Loucy (cell line): ENCODE results near the gene SPIRE2.

Experiments used
- H2AFZ ChIP-seq: fragments of 200-600 bp; sonication (generic); 2 replicates; pipeline ENCODE4 v1.6.0; 2016; ENCODE audit warnings: antibody characterized with exemption, mild to moderate bottlenecking, low read length, moderate library complexity
- H3F3A ChIP-seq: fragments of 200-600 bp; 2 replicates; pipeline ENCODE4 v1.6.0; 2016; ENCODE audit warnings: antibody characterized with exemption, low read depth, mild to moderate bottlenecking
- H3K27me3 ChIP-seq: fragments of 200-600 bp; sonication (generic); 2 replicates; pipeline ENCODE4 v1.6.1; 2014; ENCODE audit warnings: low read length, mild to moderate bottlenecking; ENCODE audit not compliant: insufficient read depth, poor library complexity, severe bottlenecking
- H3K36me3 ChIP-seq: fragments of 200-600 bp; sonication (generic); 2 replicates; pipeline ENCODE4 v1.6.1; 2016; ENCODE audit warnings: low read length; ENCODE audit not compliant: insufficient read depth
- H3K4me1 ChIP-seq: fragments of 200-600 bp; sonication (generic); 2 replicates; pipeline ENCODE4 v1.5.1; 2014; ENCODE audit warnings: low read length, mild to moderate bottlenecking; ENCODE audit not compliant: insufficient read depth, poor library complexity, severe bottlenecking
- H3K4me2 ChIP-seq: fragments of 200-600 bp; sonication (generic); 2 replicates; pipeline ENCODE4 v1.6.0; 2014; ENCODE audit warnings: antibody characterized with exemption, low read length, low read depth, mild to moderate bottlenecking; ENCODE audit not compliant: poor library complexity, severe bottlenecking
- H3K4me3 ChIP-seq: fragments of 200-600 bp; sonication (generic); 2 replicates; pipeline ENCODE4 v1.5.1; 2014; ENCODE audit warnings: low read length, mild to moderate bottlenecking, mixed read lengths; ENCODE audit not compliant: poor library complexity, severe bottlenecking
- H3K79me2 ChIP-seq: fragments of 200-600 bp; sonication (generic); 2 replicates; pipeline ENCODE4 v1.6.1; 2014; ENCODE audit warnings: low read length; ENCODE audit not compliant: insufficient read depth
- H3K9ac ChIP-seq: fragments of 200-600 bp; sonication (generic); 2 replicates; pipeline ENCODE4 v1.6.0; 2014; ENCODE audit warnings: mild to moderate bottlenecking, low read depth, low read length, moderate library complexity; ENCODE audit not compliant: poor library complexity, severe bottlenecking
- H3K9me2 ChIP-seq: fragments of 200-600 bp; sonication (generic); replicated peaks from 2 replicates; pipeline ENCODE4 v1.6.1; 2016; ENCODE audit warnings: low read depth, low read length, mixed read lengths
- H3K9me3 ChIP-seq: fragments of 200-600 bp; sonication (generic); 2 replicates; pipeline ENCODE4 v1.6.1; 2014; ENCODE audit warnings: mild to moderate bottlenecking, antibody characterized with exemption, low read length, low read depth; ENCODE audit not compliant: insufficient read depth
- H4K20me1 ChIP-seq: fragments of 200-600 bp; sonication (generic); 2 replicates; pipeline ENCODE4 v1.6.0; 2014; ENCODE audit warnings: antibody characterized with exemption, low read length, mild to moderate bottlenecking; ENCODE audit not compliant: insufficient read depth, poor library complexity, severe bottlenecking
- EZH2phosphoT487 ChIP-seq: fragments of 200-600 bp; IDR thresholded peaks from 2 replicates; pipeline ENCODE4 v1.6.1; 2018; ENCODE audit warnings: antibody characterized with exemption, mild to moderate bottlenecking, moderate library complexity, borderline replicate concordance
- TF ChIP-seq, protein P1 (sequence below): fragments of 200-600 bp; sonication (generic); conservative IDR thresholded peaks from 2 replicates; pipeline ENCODE4 v1.5.1; 2014; ENCODE audit warnings: mild to moderate bottlenecking, antibody characterized with exemption, low read length

Gene SPIRE2

DNA sequence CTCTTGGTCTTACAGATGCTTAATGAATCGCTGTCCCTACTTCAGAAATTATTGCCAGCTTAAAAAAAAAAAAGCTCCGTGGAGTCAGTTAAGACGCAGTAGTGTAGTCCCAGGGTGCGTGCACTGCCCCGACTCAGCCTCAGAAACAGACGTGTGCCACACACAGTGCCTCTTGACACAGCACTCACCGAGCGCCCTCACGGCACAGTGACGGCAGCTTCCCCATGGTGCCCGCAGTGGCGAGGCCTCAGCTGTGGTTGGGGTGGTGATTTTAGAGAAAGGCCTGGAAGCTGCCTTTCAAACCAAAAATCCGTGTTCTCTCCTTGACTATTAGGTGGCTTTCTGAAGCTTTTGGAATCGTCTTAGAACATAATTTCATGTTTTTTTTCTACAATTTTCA lies 59.0 kb downstream of the SPIRE2 start:
- Histone ChIP-seq H2AFZ (no peak overlapping the region), H4K20me1 (no peaks in the 10 kb centered on the region), H3K4me1 (no peaks in the 10 kb centered on the region), H3K79me2 (no peaks in the 10 kb centered on the region), H3K4me3 (no peak overlapping the region), H3F3A (no peaks in the 10 kb centered on the region), H3K9me2 (no peaks in the 10 kb centered on the region), H3K4me2 (no peak overlapping the region), H3K36me3 (peaks cover 29% of the 10 kb centered on the region; the same call in 1 of the 2 replicates), H3K27me3 (no peaks in the 10 kb centered on the region), H3K9me3 (no peaks in the 10 kb centered on the region), H3K9ac (no peak overlapping the region)
- TF ChIP-seq, protein P1, sequence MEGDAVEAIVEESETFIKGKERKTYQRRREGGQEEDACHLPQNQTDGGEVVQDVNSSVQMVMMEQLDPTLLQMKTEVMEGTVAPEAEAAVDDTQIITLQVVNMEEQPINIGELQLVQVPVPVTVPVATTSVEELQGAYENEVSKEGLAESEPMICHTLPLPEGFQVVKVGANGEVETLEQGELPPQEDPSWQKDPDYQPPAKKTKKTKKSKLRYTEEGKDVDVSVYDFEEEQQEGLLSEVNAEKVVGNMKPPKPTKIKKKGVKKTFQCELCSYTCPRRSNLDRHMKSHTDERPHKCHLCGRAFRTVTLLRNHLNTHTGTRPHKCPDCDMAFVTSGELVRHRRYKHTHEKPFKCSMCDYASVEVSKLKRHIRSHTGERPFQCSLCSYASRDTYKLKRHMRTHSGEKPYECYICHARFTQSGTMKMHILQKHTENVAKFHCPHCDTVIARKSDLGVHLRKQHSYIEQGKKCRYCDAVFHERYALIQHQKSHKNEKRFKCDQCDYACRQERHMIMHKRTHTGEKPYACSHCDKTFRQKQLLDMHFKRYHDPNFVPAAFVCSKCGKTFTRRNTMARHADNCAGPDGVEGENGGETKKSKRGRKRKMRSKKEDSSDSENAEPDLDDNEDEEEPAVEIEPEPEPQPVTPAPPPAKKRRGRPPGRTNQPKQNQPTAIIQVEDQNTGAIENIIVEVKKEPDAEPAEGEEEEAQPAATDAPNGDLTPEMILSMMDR: no peak
- no peak for TF ChIP-seq EZH2phosphoT487

- no peak overlapping the region for H3K9ac ChIP-seq
- TF ChIP-seq EZH2phosphoT487: no peak
- TF ChIP-seq, protein P1: no peak
- H3K36me3 ChIP-seq: peaks cover 13% of the 10 kb centered on the region; the same call in 1 of the 2 replicates
- H3K4me1 ChIP-seq: no peaks in the 10 kb centered on the region
- no peaks in the 10 kb centered on the region for H3K9me2 ChIP-seq
- H3K4me3 ChIP-seq: no peak overlapping the region
- no peaks in the 10 kb centered on the region for H3F3A ChIP-seq
- no peaks in the 10 kb centered on the region for H4K20me1 ChIP-seq
- H3K4me2 ChIP-seq: no peak overlapping the region
- H3K27me3 ChIP-seq: no peaks in the 10 kb centered on the region
- no peaks in the 10 kb centered on the region for H3K79me2 ChIP-seq
- H3K9me3 ChIP-seq: no peaks in the 10 kb centered on the region
- no peak overlapping the region for H2AFZ ChIP-seq
Measured at GRCh38 chr16:89890200-89890599, 61.9 kb downstream of the SPIRE2 start.

DNA sequence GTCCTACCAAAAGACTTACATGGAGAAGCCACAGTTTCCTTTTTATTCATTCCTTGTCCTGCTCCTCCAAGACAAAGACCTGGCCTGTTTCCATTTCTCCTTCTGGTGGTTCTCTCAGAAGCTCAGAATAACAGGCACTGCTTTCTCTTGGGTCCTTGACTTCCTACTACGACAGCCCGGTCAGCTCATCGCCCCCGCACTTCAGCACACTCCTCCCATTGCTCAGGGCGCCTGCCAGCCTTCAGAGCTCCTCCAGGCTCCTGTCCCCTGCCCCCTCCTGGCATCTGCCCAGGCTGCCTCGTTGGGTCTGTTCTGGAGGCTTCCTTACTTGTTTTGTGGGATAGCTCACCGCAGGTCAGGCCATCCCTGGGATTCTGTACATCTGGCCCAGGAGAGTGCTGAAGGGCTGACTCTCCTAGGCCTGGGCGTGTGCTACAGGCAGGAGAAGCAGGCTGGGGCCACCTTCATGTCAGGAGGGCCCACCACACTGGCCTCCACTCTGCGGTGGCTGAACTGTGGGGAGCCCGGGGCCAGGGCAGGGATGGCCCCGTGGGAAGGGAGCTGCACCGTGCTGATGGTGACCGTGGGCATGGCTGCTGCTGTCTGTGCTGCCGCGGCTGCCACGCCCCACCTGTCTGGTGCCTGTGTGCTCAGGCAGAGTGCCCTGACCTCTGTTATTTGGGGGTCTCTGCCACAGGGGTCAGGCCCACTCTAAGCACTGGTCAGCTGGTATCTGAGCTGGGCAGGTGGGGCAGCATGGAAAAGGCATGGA lies 62.8 kb downstream of the SPIRE2 start:
- Histone ChIP-seq H3K4me3 (no peak overlapping the region), H3K9ac (no peak overlapping the region), H3K4me2 (no peak overlapping the region), H3K9me3 (no peaks in the 10 kb centered on the region), H3K4me1 (no peaks in the 10 kb centered on the region), H3K27me3 (no peaks in the 10 kb centered on the region), H3K36me3 (peaks cover 18% of the 10 kb centered on the region; the same call in 1 of the 2 replicates), H3K79me2 (no peaks in the 10 kb centered on the region), H3F3A (no peaks in the 10 kb centered on the region), H4K20me1 (no peaks in the 10 kb centered on the region), H3K9me2 (no peaks in the 10 kb centered on the region), H2AFZ (no peak overlapping the region)
- TF ChIP-seq, protein P1: no peak
- no peak for TF ChIP-seq EZH2phosphoT487
